HCT116 (cell line): ENCODE measurements around the gene BCKDHB. TPM values are rescaled to one million over a fixed set of nuclear protein-coding genes. Genes with fewer than 3 reads are reported as not detected.

ENCODE experiments used
- ATAC-seq: fragments of 200-7000 bp; cut with Tn5 transposase; 2 replicates; pipeline ENCODE4 v1.9.1; 2020; ENCODE audit warnings: mild to moderate bottlenecking, moderate library complexity
- BruUV-seq: library from RNA; stranded (reverse); fragments of 400-500 nt; replicated peaks from 2 replicates; lab custom pipeline; 2021; lab: Mats Ljungman, UMichigan
- CTCF ChIA-PET: fragments of 300-600 bp; sonication (Branson Sonifier 250); formaldehyde crosslinking; loops from one replicate; lab custom pipeline; 2021; ENCODE audit warnings: antibody characterized with exemption; lab: Charles Lee
- POLR2A ChIA-PET: fragments of 300-600, 350-600 bp; sonication (Branson Sonifier 250); formaldehyde crosslinking; loops from one replicate; lab custom pipeline; 2021; ENCODE audit warnings: antibody characterized with exemption; lab: Charles Lee
- RAD21 ChIA-PET, 2 experiments: fragments of 300-600 bp; sonication (Branson Sonifier 250); formaldehyde crosslinking; loops; one replicate each; lab custom pipeline; 2023; ENCODE audit warnings: low total read pairs in 2 of 2; ENCODE audit not compliant: uncharacterized antibody in 2 of 2, unreplicated experiment in 2 of 2, low non-redundant PET in 1 of 2; lab: Charles Lee
- DNase-seq: peaks from one replicate; pipeline ENCODE4 v3.0.0-alpha.2; 2010; ENCODE audit warnings: low read depth, low spot score
- H2AFZ ChIP-seq: fragments of 200-600 bp; shearing (Covaris generic), sonication (generic); 2 replicates; pipeline ENCODE4 v1.6.1; 2017; ENCODE audit warnings: low read depth, mixed run types, mixed read lengths, antibody characterized with exemption, low read length; ENCODE audit not compliant: poor library complexity, severe bottlenecking
- H3K27ac ChIP-seq: 2 replicates; pipeline ENCODE4 v1.5.1; 2012; ENCODE audit warnings: low read depth, low read length
- H3K27me3 ChIP-seq: fragments of 200-600 bp; sonication (generic); 2 replicates; pipeline ENCODE4 v1.6.1; 2016; ENCODE audit warnings: mixed run types, low read length, mixed read lengths; ENCODE audit not compliant: insufficient read depth
- H3K36me3 ChIP-seq, 2 experiments: fragments of 200-500 bp in 1 of 2; fragments of 200-600 bp in 1 of 2; sonication (Bioruptor generic) in 1 of 2; sonication (generic) in 1 of 2; 2 replicates each; pipeline versions ENCODE4 v1.5.1 to v1.6.1; 2014 to 2016; ENCODE audit warnings: low read length in 2 of 2, inconsistent platforms in 1 of 2, mixed read lengths in 1 of 2, mixed run types in 1 of 2; ENCODE audit not compliant: insufficient read depth in 2 of 2, control insufficient read depth in 1 of 2
- H3K4me1 ChIP-seq, 2 experiments: fragments of 200-600 bp in 1 of 2; sonication (generic) in 1 of 2; 2 replicates each; pipeline versions ENCODE4 v1.5.1 to v1.6.1; 2012 to 2017; ENCODE audit warnings: low read length in 2 of 2, inconsistent platforms in 1 of 2, mild to moderate bottlenecking in 1 of 2, mixed read lengths in 1 of 2, mixed run types in 1 of 2, moderate library complexity in 1 of 2; ENCODE audit not compliant: insufficient read depth in 2 of 2, control insufficient read depth in 1 of 2
- H3K4me2 ChIP-seq: fragments of 200-600 bp; sonication (generic); 2 replicates; pipeline ENCODE4 v1.6.1; 2017; ENCODE audit warnings: mixed run types, low read length, mixed read lengths
- H3K4me3 ChIP-seq, 2 experiments: fragments of 200-600 bp in 1 of 2; sonication (generic) in 1 of 2; replicated peaks in 1 of 2; 2 replicates each; pipeline ENCODE4 v1.5.1; 2011 to 2016; ENCODE audit warnings: low read length in 2 of 2, control low read depth in 1 of 2, low read depth in 1 of 2, mild to moderate bottlenecking in 1 of 2, mixed read lengths in 1 of 2, mixed run types in 1 of 2
- H3K79me2 ChIP-seq: fragments of 200-600 bp; sonication (generic); 2 replicates; pipeline ENCODE4 v1.6.1; 2017; ENCODE audit warnings: mild to moderate bottlenecking, mixed run types, low read length, moderate library complexity, mixed read lengths; ENCODE audit not compliant: insufficient read depth
- H3K9ac ChIP-seq: fragments of 200-600 bp; sonication (generic); 2 replicates; pipeline ENCODE4 v1.6.1; 2016; ENCODE audit warnings: low read length, mixed read lengths
- H3K9me2 ChIP-seq: fragments of 200-600 bp; sonication (generic), shearing (Covaris generic); 2 replicates; pipeline ENCODE4 v1.6.1; 2017; ENCODE audit warnings: mixed run types, mild to moderate bottlenecking, moderate library complexity; ENCODE audit not compliant: insufficient read depth
- H3K9me3 ChIP-seq, 2 experiments: fragments of 200-500 bp in 1 of 2; fragments of 200-600 bp in 1 of 2; sonication (Bioruptor generic) in 1 of 2; sonication (generic) in 1 of 2; 2 replicates each; pipeline ENCODE4 v1.6.1; 2014 to 2017; ENCODE audit warnings: low read length in 2 of 2, mixed read lengths in 2 of 2, inconsistent platforms in 1 of 2, low read depth in 1 of 2, mild to moderate bottlenecking in 1 of 2, mixed run types in 1 of 2, moderate library complexity in 1 of 2; ENCODE audit not compliant: control insufficient read depth in 1 of 2, insufficient read depth in 1 of 2
- H4K20me1 ChIP-seq: fragments of 200-600 bp; sonication (generic), shearing (Covaris generic); 2 replicates; pipeline ENCODE4 v1.6.1; 2017; ENCODE audit warnings: mixed run types, mild to moderate bottlenecking, moderate library complexity; ENCODE audit not compliant: insufficient read depth
- ATF3 ChIP-seq: IDR thresholded peaks from 2 replicates; pipeline ENCODE4 v1.6.1; 2012
- CTCF ChIP-seq, 3 experiments: fragments of 200-600 bp in 1 of 3; sonication (generic) in 1 of 3; IDR thresholded peaks in 2 of 3; conservative IDR thresholded peaks in 1 of 3; 2 replicates each; pipeline ENCODE4 v1.5.1; 2012 to 2017; ENCODE audit warnings: low read depth in 2 of 3, low read length in 2 of 3, antibody characterized with exemption in 1 of 3, borderline replicate concordance in 1 of 3, control low read depth in 1 of 3, mild to moderate bottlenecking in 1 of 3, mixed read lengths in 1 of 3, mixed run types in 1 of 3, moderate library complexity in 1 of 3; ENCODE audit not compliant: insufficient read depth in 1 of 3
- EGR1 ChIP-seq: IDR thresholded peaks from 2 replicates; pipeline ENCODE4 v1.6.1; 2012; ENCODE audit warnings: low read depth
- ELF1 ChIP-seq: IDR thresholded peaks from 2 replicates; pipeline ENCODE4 v1.6.1; 2012; ENCODE audit warnings: low read depth, borderline replicate concordance
- EZH2 ChIP-seq: fragments of 200-600 bp; sonication (generic); IDR thresholded peaks from 2 replicates; pipeline ENCODE4 v1.6.1; 2017; ENCODE audit warnings: antibody characterized with exemption, mixed run types
- EZH2phosphoT487 ChIP-seq: fragments of 200-600 bp; IDR thresholded peaks from 2 replicates; pipeline ENCODE4 v1.6.1; 2018; ENCODE audit warnings: antibody characterized with exemption, borderline replicate concordance
- FOSL1 ChIP-seq: IDR thresholded peaks from 2 replicates; pipeline ENCODE4 v1.6.1; 2012; ENCODE audit warnings: low read depth
- JUND ChIP-seq: IDR thresholded peaks from 2 replicates; pipeline ENCODE4 v1.6.1; 2012
- MAX ChIP-seq: IDR thresholded peaks from 2 replicates; pipeline ENCODE4 v1.6.1; 2012
- POLR2AphosphoS5 ChIP-seq: IDR thresholded peaks from 2 replicates; pipeline ENCODE4 v1.6.1; 2011; ENCODE audit warnings: mild to moderate bottlenecking, low read depth, low read length, moderate library complexity
- RAD21 ChIP-seq: IDR thresholded peaks from 2 replicates; pipeline ENCODE4 v1.6.1; 2012; ENCODE audit warnings: low read depth, mild to moderate bottlenecking
- REST ChIP-seq: IDR thresholded peaks from 2 replicates; pipeline ENCODE4 v1.6.1; 2012; ENCODE audit warnings: low read depth
- SIN3A ChIP-seq: IDR thresholded peaks from 2 replicates; pipeline ENCODE4 v1.6.1; 2012; ENCODE audit warnings: low read depth
- SP1 ChIP-seq: IDR thresholded peaks from 2 replicates; pipeline ENCODE4 v1.6.1; 2012; ENCODE audit warnings: low read depth
- SRF ChIP-seq: IDR thresholded peaks from 2 replicates; pipeline ENCODE4 v1.6.1; 2012; ENCODE audit warnings: low read depth
- TCF7L2 ChIP-seq: IDR thresholded peaks from 2 replicates; pipeline ENCODE4 v1.7.0; 2011; ENCODE audit warnings: borderline replicate concordance, inconsistent platforms; ENCODE audit not compliant: insufficient read depth, insufficient read length; ENCODE audit errors: extremely low read depth
- YY1 ChIP-seq: IDR thresholded peaks from 2 replicates; pipeline ENCODE4 v1.6.1; 2011; ENCODE audit warnings: low read length, low read depth, moderate library complexity, mild to moderate bottlenecking; ENCODE audit not compliant: insufficient replicate concordance; ENCODE audit errors: extremely low read depth
- ZBTB33 ChIP-seq: IDR thresholded peaks from 2 replicates; pipeline ENCODE4 v1.6.1; 2011; ENCODE audit warnings: mild to moderate bottlenecking, low read length, moderate library complexity; ENCODE audit not compliant: insufficient replicate concordance; ENCODE audit errors: extremely low read depth
- ZFX ChIP-seq: fragments of 450-650 bp; IDR thresholded peaks from 2 replicates; pipeline ENCODE4 v1.6.1; 2017
- ZNF274 ChIP-seq: fragments of 200-500 bp; sonication (Bioruptor generic); IDR thresholded peaks from 2 replicates; pipeline ENCODE4 v1.6.1; 2014; ENCODE audit warnings: mild to moderate bottlenecking, low read depth, low read length, inconsistent platforms
- intact Hi-C: fragments of 100-400 bp; cut with micrococcal nuclease; formaldehyde crosslinking; loops from 2 replicates; pipeline ENCODE4 v1.10.0; 2022
- total RNA-seq: library from RNA; stranded (reverse); gene quantifications from one replicate; pipeline ENCODE4 v1.2.1, GENCODE V29; 2021; ENCODE audit not compliant: unreplicated experiment

The BCKDHB gene
- total RNA-seq, 1 experiment from 2014 or later, result 11.2 TPM

- peak overlapping the region; percentile 71 for H3K4me2 ChIP-seq
- TF ChIP-seq ZNF274 (no peak), ZBTB33 (no peak), ELF1 (peak; percentile 31), SP1 (peak; percentile 43), JUND (peak; percentile 79), EZH2phosphoT487 (no peak), REST (no peak), ZFX (no peak), TCF7L2 (no peak), MAX (peak; percentile 52; the same call in 1 of the 2 replicates), SIN3A (no peak), EGR1 (no peak), SRF (no peak), FOSL1 (peak; percentile 87), POLR2AphosphoS5 (peak; percentile 19; the same call in 1 of the 2 replicates), RAD21 (0 out of 2 replicates have a peak, but pooled peaks have one; percentile 2), EZH2 (no peak), CTCF (IDR thresholded peaks at IDR 0.05 in 2 of 3, conservative IDR thresholded peaks at IDR 0.05 in 1 of 3; ENCODE audit: borderline replicate concordance in 1 of 3, insufficient read depth in 1 of 3, low read depth in 2 of 3, low read length in 2 of 3) (no peak), YY1 (no peak), ATF3 (peak; percentile 67)
Measured at GRCh38 chr6:80163754-80164187, 57.3 kb downstream of the BCKDHB start.

More at GRCh38 chr6:80163754-80164187, 57.3 kb downstream of the BCKDHB start:
- ChIA-PET POLR2A (interaction anchor here (1.1 to 1.2 kb wide), 3 partner anchors 35 to 58 kb away, joined by 3 to 6 read pairs (median 3); partner anchors contain the start of gene BCKDHB), RAD21 (no interaction called here), CTCF (no interaction called here)
- Histone ChIP-seq H3K36me3 (no peaks in the 10 kb centered on the region), H3K27ac (peak overlapping the region; percentile 38; the same call in 1 of the 2 replicates), H3K9ac (peak overlapping the region; percentile 34), H3K9me3 (no peaks in the 10 kb centered on the region), H3K27me3 (no peaks in the 10 kb centered on the region), H2AFZ (peak overlapping the region; percentile 17), H3K79me2 (no peaks in the 10 kb centered on the region), H4K20me1 (no peaks in the 10 kb centered on the region), H3K4me1 (peaks cover 10 to 29% of the 10 kb centered on the region in 2 experiments; a peak in 3 of 4 replicates), H3K4me3 (peak overlapping the region in 1 of 2 experiments; percentile 38; a peak in 2 of 4 replicates), H3K9me2 (no peaks in the 10 kb centered on the region)
- peak; percentile 89 for ATAC-seq
- intact Hi-C loops, result no loop called here
- BruUV-seq, result no TSS peak
- peak; percentile 72 for DNase-seq
